ENCODE data around the gene UBALD2.

GRCh38 chr17:76246080-76247066 lies 18.8 kb upstream of the UBALD2 start:
- TF ChIP-seq POLR2A (IDR thresholded peaks at IDR 0.05), result no peak
- TF ChIP-seq CTCF (IDR thresholded peaks at IDR 0.05), result no peak
- TF ChIP-seq EP300 (IDR thresholded peaks at IDR 0.05), result no peak
